Activated CD4-positive, alpha-beta T cell treated with anti-CD3 and anti-CD28 coated beads, Interleukin-2, Interleukin-6, amounts not matched to agents 100 ng/mL and 50 ng/mL, durations not matched to agents 16 hours and 8 hours (primary cell): ENCODE data around the gene DNAJB6.
"Not testable (repeated sequence)": the region's sequence is repeated elsewhere in the genome, so short reads cannot be mapped to it uniquely, and the experiment has no call there.

Experiments used
- DNase-seq: peaks from one replicate; pipeline ENCODE4 v3.0.0-alpha.2; 2020

Gene DNAJB6

GRCh38 chr7:157445246-157445955 is 108.6 kb downstream of the DNAJB6 start:
- DNase-seq = no peak

GRCh38 chr7:157445956-157446295 is 109.1 kb downstream of the DNAJB6 start:
- no peak for DNase-seq

GRCh38 chr7:157446322-157446721 is 109.5 kb downstream of the DNAJB6 start:
- no peak for DNase-seq

- DNase-seq = not testable (repeated sequence)
These were observed 117.2 kb downstream of the DNAJB6 start for GRCh38 chr7:157454003-157454402.

GRCh38 chr7:157457355-157458253 is 120.8 kb downstream of the DNAJB6 start:
- no peak for DNase-seq

GRCh38 chr7:157458254-157458633 is 121.4 kb downstream of the DNAJB6 start:
- DNase-seq = no peak

GRCh38 chr7:157459966-157460365 is 123.2 kb downstream of the DNAJB6 start:
- no peak for DNase-seq

GRCh38 chr7:157460721-157461120 is 123.9 kb downstream of the DNAJB6 start:
- no peak for DNase-seq

- DNase-seq = no peak
These were observed 125.0 kb downstream of the DNAJB6 start for GRCh38 chr7:157461573-157462418.

GRCh38 chr7:157462419-157462771 is 125.6 kb downstream of the DNAJB6 start:
- DNase-seq = no peak

- DNase-seq = no peak
These were observed 126.0 kb downstream of the DNAJB6 start for GRCh38 chr7:157462840-157463239.

GRCh38 chr7:157463245-157463644 is 126.4 kb downstream of the DNAJB6 start:
- DNase-seq = no peak

GRCh38 chr7:157464111-157464970 is 127.5 kb downstream of the DNAJB6 start:
- DNase-seq = no peak

GRCh38 chr7:157464971-157465886 is 128.4 kb downstream of the DNAJB6 start:
- DNase-seq = no peak

- no peak for DNase-seq
These were observed 129.4 kb downstream of the DNAJB6 start for GRCh38 chr7:157465891-157466866.

GRCh38 chr7:157466867-157467261 is 130.1 kb downstream of the DNAJB6 start:
- no peak for DNase-seq
